HG02840 (cell line): ENCODE measurements around the gene P2RY8.
A peak's percentile ranks its signal among the peaks of the same experiment; 100 is the strongest.
"Not testable (repeated sequence)": the region's sequence is repeated elsewhere in the genome, so short reads cannot be mapped to it uniquely, and the experiment has no call there.

ENCODE experiments used
- ATAC-seq: cut with Tn5 transposase; IDR thresholded peaks from one replicate; pipeline ENCODE4 v1.9.1; 2021; ENCODE audit warnings: mild to moderate bottlenecking, moderate library complexity, moderate number of reproducible peaks; ENCODE audit not compliant: unreplicated experiment, low FRiP score

Gene P2RY8, protein sequence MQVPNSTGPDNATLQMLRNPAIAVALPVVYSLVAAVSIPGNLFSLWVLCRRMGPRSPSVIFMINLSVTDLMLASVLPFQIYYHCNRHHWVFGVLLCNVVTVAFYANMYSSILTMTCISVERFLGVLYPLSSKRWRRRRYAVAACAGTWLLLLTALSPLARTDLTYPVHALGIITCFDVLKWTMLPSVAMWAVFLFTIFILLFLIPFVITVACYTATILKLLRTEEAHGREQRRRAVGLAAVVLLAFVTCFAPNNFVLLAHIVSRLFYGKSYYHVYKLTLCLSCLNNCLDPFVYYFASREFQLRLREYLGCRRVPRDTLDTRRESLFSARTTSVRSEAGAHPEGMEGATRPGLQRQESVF

DNA sequence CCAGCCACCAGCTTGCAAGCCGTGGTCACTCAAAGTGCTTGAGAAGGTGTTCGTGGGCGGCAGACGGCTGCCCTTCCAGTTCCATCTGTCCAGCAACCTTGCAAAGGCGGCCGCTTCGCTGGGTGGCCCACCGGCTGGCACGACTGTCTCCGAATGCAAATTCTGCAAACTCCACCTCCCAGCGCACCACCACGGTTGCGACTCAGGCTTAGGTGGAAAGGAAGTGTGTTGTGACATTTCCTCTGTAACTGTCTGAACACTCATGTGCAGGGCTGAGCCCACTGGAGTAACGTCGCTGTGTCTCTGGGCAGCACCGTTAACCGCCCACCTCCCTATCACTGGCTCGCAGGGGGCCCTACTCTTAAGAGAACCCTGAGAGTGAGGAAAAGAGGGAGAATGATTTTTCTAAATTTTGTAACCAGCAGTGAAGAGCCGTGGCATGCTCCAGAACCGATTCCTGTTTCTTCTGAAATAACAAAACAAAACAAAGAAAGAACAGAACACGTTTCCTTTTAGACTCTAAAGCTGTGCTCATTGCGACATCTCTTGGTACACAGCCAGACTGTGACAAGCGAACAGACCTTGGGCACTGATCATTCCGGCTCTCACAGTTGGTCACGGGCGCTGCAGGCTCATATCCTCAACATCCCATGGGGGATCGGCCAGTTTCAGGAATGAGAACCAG is at the start of gene P2RY8:
P2RY8 (minus strand) TSS at position 155 of the 685 bp plus-strand sequence. CDS start 70,627 bp downstream, outside the sequence.
- ATAC-seq = peak; percentile 61

DNA sequence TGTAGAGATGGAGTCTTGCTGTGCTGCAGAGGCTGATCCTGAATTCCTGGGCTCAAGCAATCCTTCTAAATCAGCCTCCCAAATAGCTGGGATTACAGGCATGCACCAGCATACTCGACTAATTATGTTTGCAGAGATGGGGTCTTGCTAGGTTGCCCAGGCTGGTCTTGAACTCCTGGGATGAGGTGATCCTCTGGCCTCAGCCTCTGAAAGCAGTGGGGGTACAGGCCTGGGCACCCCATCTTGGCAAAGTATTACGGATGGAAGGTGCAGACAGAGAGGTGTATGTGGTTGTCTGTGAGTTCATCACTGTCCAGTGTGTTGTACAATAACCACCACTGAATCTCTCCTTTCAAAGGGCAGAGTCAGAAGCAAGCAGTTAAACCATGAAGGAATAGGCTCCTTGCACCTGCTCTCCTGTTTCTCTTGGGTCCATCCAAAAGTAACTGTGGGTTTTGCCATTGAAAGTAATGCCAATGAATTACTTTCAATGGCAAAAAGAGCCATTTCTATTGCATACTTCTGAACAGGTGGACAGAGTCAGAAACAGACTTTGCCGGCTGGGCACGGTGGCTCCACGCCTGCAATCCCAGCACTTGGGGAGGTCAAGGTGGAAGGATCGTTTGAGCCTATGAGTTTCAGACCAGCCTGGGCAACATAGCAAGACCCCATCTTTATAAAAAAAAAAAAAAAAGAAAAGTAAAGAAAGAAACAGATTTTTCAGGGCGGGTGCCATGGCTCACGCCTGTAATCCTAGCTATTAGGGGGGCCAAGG is 47.4 kb upstream of the P2RY8 start:
- no peak for ATAC-seq

DNA sequence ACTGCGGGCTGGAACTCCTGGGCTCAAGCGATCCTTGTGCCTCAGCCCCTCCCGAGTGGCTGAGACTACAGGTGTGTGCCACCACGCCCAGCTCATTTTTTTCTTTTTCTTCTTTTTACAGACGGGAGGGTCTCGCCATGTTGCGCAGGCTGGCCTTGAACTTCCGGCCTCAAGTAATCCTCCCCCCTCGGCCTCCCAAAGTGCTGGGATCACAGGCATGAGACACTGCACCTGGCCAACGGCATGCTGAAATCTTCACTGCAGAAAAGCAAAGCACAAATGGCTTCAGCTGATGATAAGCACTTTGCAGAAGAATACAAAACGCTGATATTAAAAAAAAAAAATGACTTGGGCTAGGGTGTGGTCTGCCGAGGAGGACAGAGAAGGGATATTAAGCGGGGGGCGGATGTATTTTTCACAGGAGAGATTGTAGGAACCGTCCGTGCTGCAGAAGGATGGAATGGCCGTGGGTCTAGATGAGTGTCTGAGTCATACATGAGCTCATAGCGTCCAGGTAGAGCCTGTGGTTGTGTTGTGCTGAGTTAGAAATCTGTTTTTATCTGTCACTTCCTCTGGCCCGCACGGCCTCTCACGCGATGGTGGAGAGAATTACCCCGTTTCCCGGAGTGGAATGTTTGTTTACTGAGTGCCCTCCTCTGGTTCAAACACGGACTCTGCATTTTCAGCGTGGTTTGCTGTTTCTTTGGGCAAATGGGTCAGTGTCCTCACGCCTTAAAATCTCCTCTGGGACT is 45.9 kb upstream of the P2RY8 start:
- ATAC-seq = peak; percentile 66

DNA sequence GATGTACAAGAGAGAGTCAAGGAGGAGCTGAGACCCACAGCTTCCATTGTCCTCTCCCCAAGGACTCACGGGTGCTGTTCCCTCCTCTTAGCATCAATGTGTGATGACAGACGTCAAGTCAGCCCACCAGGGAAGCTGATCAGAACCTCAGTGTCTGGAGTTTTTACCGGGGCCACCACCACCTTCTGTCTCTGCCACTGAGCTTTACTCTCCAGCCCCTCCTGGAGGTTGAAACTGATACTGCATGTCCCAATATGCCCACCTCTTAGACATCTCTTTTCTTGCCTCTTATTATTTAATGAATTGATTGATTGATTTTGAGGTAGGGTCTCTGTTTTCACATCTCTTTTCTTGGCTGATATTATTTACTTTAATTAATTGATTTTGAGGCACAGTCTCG is 44.1 kb upstream of the P2RY8 start:
- no peak for ATAC-seq

DNA sequence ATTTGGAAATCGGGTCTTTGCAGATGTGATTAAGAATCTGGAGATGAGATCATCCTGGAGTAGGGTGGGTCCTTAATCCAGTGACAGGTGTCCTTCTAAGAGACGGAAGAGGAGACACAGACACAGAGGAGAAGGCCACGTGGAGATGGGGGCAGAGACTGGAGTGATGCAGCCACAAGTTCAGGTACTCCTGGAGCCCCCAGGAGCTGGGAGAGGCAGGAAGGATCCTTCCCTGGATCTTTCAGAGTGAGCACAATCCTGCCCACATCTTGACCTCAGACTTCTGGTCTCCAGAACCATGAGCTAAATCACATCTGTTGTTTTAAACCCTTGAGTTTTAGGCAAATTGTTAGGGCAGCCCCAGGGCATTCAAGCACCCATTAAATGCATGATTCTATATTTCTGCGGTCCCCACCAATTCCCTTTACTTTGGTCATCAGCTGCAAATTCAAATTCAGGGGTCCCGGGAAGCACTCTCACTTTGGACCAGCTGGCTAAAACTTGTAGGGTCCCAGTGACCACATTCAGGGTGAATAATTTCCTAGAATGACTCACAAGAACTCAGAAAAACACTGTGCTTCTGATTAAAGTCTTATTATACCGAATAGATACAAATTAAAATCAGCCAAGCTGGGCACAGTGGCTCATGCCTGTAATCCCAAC is 41.7 kb upstream of the P2RY8 start:
- ATAC-seq = no peak

DNA sequence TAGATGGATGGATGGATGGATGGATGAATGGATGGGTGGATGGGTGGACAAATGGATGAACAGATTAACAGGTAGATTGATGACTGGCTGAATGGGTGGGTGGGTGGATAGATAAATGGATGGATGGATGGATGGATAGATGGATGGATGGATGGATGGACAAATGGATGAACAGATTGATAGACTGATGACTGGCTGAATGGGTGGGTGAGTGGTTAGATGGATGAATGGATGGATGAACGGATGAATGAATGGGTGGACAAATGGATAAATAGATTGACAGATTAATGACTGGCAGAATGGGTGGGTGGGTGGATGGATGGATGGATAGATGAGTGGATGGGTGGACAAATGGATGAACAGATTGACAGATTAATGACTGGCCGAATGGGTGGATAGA is 40.9 kb upstream of the P2RY8 start:
- ATAC-seq = no peak

DNA sequence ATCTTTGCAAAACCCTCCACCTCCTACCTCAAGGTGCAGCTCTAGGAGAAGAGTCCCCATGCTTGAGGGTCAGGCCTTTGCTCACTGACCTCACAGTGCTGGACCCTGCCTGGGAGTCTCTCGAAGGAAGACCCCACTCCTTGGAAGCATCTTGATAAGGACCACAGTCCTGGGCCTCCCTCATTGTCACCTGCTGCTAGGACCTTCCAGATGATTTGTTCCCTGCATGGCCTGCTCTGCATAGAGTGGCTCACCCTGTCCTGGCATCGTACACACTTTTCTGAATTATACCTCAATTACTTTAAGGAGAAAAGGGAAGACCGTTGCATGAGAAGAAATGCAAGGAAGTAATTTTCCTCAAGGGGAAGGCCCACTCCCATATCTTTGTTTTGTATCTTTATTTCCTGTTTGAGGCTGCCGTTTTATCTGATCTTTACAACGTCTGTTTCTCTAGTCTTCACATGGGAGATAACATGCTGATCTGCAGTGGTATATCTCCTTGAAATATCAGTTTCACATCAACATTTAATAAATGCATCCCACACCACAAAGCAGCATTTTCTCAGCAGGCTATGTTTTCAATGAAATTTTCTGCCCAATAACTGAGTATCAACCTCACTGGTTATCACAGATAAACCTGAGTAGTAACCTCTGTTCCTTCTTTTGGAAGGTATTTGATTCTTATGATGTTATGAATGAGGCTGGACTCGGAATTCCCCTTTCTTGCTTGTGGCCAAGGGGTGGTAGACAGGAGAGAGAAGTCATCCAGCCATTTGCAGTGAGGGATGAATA is 39.4 kb upstream of the P2RY8 start:
- ATAC-seq = no peak

DNA sequence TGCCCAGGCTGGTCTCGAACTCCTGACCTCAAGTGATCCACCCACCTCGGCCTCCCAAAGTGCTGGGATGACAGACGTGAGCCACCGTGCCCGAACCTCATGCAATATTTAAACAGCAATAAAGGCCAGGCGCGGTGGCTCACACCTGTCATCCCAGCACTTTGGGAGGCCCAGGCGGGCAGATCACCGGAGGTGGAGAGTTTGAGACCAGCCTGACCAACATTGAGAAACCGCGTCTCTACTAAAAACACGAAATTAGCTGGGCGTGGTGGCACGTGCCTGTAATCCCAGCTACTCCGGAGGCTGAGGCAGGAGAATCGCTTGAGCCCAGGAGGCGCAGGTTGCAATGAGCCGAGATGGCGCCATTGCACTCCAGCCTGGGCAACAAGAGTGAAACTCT is 37.2 kb upstream of the P2RY8 start:
- not testable (repeated sequence) for ATAC-seq

DNA sequence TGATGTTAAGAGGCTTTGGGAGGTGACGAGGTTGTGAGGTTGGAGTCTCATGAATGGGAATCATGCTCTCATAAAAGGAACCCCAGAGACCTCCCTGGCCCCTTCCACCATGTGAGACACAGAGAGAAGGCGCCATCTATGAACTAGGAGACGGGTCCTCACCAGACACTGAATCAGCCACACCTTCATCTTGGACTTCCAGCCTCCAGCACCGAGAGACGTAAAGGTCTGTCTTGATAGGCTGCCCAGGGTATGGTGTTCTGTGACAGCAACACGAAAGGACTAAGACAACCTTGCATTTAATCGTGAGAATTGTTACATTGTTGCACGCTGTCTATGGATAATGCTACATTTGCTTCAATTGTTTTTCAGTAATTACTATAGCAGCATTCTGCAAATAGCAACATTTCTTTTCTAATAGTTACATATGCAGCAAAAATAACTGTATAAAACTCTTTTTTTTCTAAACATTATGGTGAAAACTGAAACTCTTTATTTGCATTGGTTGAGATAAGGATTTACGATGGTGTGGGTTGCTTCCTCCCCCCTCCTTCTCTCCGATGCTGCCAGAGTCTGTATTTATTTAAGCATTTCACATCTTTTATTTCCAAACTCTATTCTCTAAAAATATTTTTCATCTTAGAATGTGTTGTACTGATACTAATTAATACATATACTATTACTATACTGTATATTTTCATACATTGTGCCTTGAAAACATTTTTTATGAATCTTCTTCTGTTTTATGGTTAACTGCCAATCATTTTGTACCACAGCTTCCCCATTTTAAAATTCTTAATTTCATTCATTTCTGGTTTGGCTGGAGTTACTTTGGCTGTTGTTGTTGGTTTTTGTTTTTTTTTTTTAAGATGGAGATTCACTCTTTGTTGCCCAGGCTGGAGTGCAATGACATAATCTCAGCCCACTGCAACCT is 28.0 kb upstream of the P2RY8 start:
- ATAC-seq = no peak

DNA sequence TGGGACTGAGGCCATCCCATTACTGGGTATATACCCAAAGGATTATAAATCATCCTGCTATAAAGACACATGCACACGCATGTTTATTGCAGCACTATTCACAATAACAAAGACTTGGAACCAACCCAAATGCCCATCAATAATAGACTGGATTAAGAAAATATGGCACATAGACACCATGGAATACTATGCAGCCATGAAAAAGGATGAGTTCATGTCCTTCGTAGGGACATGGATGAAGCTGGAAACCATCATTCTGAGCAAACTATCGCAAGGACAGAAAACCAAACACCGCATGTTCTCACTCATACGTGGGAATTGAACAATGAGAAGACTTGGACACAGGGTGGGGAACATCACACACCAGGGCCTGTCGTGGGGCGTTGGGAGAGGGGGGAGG is 27.1 kb upstream of the P2RY8 start:
- ATAC-seq = not testable (repeated sequence)

DNA sequence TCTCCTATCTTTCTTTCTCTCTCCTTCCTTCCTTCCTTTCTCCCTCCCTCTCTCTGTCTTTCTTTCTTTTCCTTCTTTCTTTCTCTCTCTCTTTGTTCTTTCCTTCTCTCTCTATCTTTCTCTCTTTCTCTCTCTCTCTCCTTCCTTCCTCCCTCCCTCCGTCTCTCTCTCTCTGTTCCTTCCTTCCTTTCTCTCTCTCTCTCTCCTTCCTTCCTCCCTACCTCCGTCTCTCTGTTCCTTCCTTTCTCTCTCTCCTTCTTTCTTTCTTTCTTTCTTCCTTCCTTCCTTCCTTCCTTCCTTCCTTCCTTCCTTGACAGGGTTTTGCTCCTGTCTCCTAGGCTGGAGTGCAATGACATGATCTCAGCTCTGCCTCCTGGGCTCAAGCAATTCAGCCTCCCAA is 24.2 kb upstream of the P2RY8 start:
- no peak for ATAC-seq

DNA sequence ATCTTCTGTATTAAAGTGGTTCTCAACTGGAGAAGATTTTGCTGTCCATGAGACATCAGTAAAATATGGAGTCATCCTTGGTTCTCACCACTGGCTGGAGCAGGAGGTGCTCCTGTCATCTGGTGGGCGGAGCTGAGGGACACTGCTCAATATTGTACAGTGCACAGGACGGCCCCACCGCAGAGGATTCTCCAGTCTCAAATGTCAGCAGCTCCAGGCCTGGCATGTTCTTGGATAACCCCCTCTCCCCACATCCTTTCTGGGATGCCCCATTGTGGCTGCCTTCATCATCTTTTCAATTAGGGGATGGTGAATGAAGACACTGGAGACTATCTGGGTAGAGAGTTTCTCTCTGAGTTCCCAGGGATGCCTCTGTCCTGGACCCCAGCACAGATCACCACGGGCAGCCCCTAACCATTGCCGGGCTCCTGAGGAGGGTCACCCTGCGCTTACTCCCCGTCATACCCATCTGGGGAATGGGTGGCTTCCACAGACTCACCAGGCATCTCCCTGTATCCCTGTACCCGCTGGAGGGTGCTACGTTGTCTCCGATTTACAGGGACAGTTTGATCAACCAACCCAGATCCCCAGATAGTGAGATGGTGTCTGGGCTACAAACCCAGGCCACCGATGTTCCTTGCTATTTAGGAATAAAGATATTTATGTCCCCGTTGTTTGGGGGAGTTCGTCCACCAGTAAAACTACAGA is 21.9 kb upstream of the P2RY8 start:
- ATAC-seq = no peak

DNA sequence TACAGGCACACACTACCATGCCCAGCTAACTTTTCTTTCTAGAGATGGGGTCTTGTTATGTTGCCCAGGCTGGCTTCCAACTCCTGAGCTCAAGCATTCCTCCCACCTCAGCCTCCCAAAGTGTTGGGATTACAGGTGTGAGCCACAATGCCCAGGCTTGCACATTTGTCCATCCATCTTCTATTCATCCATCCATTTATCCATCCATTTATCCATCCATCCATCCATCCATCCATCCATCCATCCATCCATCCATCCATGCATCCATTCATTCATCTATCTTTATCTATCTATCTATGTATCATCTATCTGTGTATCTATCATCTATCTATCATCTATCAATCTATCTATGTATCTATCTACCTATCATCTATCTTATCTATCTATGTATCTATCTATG is 20.5 kb upstream of the P2RY8 start:
- not testable (repeated sequence) for ATAC-seq

DNA sequence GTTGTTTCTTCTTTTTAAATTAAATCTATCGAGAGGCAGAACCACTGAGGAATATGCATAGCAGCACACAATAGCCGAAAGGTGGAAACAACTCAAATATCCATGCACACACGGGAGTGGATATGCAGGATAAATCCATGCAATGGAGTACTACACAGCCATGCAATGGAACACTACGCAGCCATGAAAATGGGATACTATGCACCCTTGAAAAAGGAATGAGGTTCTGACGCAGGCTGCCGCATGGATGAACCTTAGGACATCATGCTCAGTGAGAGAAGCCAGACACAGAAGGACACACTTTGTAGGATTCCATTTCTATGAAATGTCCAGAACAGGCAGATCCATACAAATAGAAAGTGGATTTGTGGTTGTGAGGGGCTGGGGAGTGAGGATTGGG is 18.4 kb upstream of the P2RY8 start:
- ATAC-seq = no peak

DNA sequence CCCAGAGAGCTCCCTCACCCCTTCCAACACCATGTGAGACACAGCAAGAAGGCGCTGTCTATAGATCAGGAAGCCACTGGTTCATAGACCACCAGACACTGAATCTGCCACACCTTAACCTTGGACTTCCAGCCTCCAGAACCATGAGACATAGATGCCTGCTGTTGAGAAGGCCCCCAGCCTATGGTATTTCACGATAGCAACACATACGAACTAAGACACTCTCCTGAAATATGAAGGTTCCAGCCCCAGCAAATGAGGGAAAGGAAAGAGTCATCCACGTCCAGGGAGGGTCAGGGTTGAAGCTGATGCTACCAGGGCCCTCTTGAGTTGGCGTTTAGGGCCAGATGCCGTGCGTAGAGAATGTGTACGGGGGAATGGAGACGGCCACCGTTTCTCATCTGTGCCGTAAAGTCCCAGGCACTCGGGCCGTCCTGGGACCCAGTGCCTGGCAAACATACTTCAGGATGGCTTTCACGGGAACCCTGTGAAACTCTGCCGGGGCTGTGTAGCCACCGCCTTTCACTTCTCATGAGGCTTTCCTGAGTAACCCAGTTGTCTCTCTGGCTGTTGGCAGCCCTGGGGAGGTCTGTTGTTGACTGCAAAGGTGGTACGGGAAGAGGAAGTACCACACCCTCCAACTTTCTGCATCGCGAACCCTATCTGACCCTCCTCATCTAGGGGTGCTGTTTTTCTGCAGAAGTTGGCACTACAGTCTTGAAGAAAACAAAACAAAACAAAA is 17.7 kb upstream of the P2RY8 start:
- ATAC-seq = no peak

DNA sequence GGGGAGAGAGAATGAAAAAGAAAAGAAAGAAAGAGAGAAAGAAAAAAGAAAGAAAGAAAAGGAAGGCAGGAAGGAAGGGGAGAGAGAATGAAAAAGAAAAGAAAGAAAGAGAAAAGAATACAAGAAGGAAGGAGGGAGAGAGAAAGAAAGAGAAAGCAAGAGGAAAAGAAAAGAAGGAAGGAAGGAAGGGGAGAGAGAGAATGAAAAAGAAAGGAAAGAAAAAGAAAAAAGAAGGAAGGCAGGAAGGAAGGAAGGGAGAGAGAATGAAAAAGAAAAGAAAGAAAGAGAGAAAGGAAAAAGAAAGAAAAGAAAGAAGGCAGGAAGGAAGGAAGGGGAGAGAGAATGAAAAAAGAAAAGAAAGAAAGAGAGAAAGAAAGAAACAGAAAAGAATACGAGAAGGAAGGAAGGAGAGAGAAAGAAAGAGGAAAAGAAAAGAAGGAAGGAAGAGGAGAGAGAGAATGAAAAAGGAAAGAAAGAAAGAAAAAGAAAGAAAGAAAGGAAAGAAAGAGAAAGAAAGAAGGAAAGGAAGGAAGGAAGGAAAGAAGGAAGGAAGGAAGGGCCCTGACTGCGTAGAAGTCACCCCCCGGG is 15.1 kb upstream of the P2RY8 start:
- ATAC-seq = no peak
